RWPE1 (cell line): ENCODE data around the gene CHST5.

Experiments used
- CTCF ChIA-PET: fragments of 350-600 bp; sonication (Branson Sonifier 250); formaldehyde crosslinking; extraction: SDS; loops from one replicate; lab custom pipeline; 2021; lab: Yijun Ruan, JAX
- POLR2A ChIA-PET: fragments of 400-600 bp; formaldehyde crosslinking; extraction: SDS; loops from one replicate; lab custom pipeline; 2020; ENCODE audit warnings: antibody characterized with exemption; ENCODE audit not compliant: low non-redundant PET; lab: Yijun Ruan, JAX
- DNase-seq: peaks from one replicate; pipeline ENCODE4 v3.0.0; 2012; ENCODE audit warnings: low spot score
- H3K27ac ChIP-seq: fragments of 450-650 bp; 2 replicates; pipeline ENCODE4 v1.5.1; 2017
- CTCF ChIP-seq: fragments of 450-650 bp; conservative IDR thresholded peaks from 2 replicates; pipeline ENCODE4 v1.5.1; 2017; ENCODE audit warnings: low read depth, mild to moderate bottlenecking

CHST5 gene

DNA sequence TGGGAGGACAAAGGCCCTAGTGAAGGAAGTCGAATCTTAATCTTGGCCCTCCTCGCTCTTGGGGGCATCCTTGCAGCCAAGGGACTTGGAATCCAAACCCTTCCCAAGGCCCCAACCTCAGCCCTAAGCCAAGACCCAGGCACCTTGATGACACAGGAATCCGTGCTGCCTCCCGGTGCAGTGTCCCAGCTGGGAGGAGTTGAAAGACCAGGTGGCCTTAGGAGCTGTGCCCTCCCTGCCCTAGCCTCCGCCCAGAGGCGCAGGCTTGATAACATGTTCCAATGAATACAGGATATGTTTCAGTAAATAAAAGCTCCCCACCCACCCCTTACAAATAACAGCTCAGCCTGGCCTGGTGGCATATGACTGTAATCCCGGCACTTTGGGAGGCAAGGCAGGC, at the start of gene CHST5:
CHST5 (minus strand) TSS at position 208 of the 400 bp plus-strand sequence. CDS start 5,724 bp downstream, outside the sequence.
- POLR2A ChIA-PET = no interaction called here
- CTCF ChIA-PET = no interaction called here

GRCh38 chr16:75584108-75584507, 48.2 kb upstream of the CHST5 start:
- no peak for TF ChIP-seq CTCF
- no peak for DNase-seq
- H3K27ac ChIP-seq = no peak overlapping the region
- CTCF ChIA-PET = no interaction called here
- POLR2A ChIA-PET = no interaction called here

More for the DNA sequence above, at the start of gene CHST5:
- no peak for DNase-seq
- no peak within 1 kb of the TSS for H3K27ac ChIP-seq
- no peak for TF ChIP-seq CTCF

- no peak for DNase-seq
Measured at GRCh38 chr16:75579281-75579834, 43.5 kb upstream of the CHST5 start.

GRCh38 chr16:75578725-75579124, 42.8 kb upstream of the CHST5 start:
- no peak for TF ChIP-seq CTCF
- ChIA-PET POLR2A (no interaction called here), CTCF (no interaction called here)
- no peak overlapping the region for H3K27ac ChIP-seq
- no peak for DNase-seq

More at GRCh38 chr16:75579281-75579834, 43.5 kb upstream of the CHST5 start:
- no peak for TF ChIP-seq CTCF
- POLR2A ChIA-PET = no interaction called here
- H3K27ac ChIP-seq = no peak overlapping the region
- CTCF ChIA-PET = interaction anchor here (0.5 kb wide), 1 partner anchor 63 kb away, joined by 3 read pairs; no protein-coding TSS in a partner anchor

DNA sequence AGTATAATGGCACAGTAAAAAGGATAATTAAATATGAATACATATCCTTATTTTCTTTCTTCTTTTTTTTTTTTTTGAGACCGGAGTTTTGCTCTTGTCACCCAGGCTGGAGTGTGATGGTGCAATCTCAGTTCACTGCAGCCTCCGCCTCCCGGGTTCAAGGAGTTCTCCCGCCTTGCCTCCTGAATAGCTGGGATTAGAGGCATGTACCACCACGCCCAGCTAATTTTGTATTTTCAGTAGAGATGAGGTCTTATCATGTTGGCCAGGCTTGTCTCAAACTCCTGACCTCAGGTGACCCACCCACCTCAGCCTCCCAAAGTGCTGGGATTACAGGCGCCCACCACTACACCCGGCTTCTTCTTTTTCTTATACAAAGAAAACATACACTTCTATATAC, 42.3 kb upstream of the CHST5 start:
- CTCF ChIA-PET = no interaction called here
- POLR2A ChIA-PET = no interaction called here

DNA sequence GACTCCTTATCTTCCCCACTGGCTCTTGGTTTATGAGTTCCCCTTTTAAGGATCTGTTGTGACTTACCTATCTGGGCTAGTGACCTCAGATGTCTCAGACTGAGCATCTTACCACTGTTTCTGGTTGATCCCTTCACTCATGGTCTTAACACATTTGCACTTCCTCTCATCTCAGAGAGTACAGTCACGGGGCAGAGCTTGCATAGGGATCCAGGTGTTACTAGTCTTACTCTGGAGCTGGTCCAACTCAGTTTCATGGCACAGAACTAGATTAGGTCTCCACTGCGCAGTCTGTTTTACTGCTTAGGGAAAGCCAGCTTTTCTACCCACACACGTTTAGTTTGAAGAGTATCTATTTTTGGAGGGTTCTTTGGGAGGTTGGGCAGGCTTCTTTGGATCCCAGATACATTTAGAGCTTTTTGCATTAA, 40.5 kb upstream of the CHST5 start:
- TF ChIP-seq CTCF = no peak
- ChIA-PET CTCF (interaction anchor here (1.0 kb wide), 1 partner anchor 374 kb away, joined by 8 read pairs; no protein-coding TSS in a partner anchor), POLR2A (no interaction called here)
- no peak for DNase-seq
- H3K27ac ChIP-seq = no peak overlapping the region

More for the DNA sequence above, 42.3 kb upstream of the CHST5 start:
- TF ChIP-seq CTCF = no peak
- no peak overlapping the region for H3K27ac ChIP-seq
- no peak for DNase-seq
